Measurements from ENCODE around the gene ADAMTS9.

DNA sequence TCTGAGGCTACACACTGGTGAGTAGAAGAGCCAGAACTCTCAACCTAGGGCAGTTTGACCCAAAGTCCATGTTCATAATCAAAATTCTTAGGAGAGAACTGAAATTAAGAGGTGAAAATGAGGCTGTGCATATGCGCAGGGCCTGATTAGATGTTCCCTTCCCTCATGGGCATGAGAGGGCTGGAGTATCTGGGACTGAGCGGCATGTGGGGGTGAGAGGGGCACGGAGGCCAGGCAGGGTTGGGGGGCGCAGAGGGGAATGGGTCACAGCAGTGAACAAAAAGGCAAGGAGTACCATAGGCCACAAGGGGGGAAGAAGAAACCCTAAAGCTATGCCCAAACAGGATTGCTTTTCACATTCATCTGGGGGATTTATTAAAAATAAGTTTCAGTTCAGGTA is 31.3 kb downstream of the ADAMTS9 start:
- TF ChIP-seq, protein P1, sequence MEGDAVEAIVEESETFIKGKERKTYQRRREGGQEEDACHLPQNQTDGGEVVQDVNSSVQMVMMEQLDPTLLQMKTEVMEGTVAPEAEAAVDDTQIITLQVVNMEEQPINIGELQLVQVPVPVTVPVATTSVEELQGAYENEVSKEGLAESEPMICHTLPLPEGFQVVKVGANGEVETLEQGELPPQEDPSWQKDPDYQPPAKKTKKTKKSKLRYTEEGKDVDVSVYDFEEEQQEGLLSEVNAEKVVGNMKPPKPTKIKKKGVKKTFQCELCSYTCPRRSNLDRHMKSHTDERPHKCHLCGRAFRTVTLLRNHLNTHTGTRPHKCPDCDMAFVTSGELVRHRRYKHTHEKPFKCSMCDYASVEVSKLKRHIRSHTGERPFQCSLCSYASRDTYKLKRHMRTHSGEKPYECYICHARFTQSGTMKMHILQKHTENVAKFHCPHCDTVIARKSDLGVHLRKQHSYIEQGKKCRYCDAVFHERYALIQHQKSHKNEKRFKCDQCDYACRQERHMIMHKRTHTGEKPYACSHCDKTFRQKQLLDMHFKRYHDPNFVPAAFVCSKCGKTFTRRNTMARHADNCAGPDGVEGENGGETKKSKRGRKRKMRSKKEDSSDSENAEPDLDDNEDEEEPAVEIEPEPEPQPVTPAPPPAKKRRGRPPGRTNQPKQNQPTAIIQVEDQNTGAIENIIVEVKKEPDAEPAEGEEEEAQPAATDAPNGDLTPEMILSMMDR (IDR thresholded peaks at IDR 0.05), result no peak
- TF ChIP-seq EZH2phosphoT487 (IDR thresholded peaks at IDR 0.05), result no peak
- no peak for TF ChIP-seq EZH2 (IDR thresholded peaks at IDR 0.05)

Data from neural progenitor cell (in vitro differentiated cells).